ENCODE measurements around the gene BBS9.

- TF ChIP-seq CTCF (IDR thresholded peaks at IDR 0.05; ENCODE audit: poor library complexity, severe bottlenecking), result no peak
- TF ChIP-seq EP300 (conservative IDR thresholded peaks at IDR 0.05; ENCODE audit: poor library complexity, severe bottlenecking), result no peak
- TF ChIP-seq, protein P1, sequence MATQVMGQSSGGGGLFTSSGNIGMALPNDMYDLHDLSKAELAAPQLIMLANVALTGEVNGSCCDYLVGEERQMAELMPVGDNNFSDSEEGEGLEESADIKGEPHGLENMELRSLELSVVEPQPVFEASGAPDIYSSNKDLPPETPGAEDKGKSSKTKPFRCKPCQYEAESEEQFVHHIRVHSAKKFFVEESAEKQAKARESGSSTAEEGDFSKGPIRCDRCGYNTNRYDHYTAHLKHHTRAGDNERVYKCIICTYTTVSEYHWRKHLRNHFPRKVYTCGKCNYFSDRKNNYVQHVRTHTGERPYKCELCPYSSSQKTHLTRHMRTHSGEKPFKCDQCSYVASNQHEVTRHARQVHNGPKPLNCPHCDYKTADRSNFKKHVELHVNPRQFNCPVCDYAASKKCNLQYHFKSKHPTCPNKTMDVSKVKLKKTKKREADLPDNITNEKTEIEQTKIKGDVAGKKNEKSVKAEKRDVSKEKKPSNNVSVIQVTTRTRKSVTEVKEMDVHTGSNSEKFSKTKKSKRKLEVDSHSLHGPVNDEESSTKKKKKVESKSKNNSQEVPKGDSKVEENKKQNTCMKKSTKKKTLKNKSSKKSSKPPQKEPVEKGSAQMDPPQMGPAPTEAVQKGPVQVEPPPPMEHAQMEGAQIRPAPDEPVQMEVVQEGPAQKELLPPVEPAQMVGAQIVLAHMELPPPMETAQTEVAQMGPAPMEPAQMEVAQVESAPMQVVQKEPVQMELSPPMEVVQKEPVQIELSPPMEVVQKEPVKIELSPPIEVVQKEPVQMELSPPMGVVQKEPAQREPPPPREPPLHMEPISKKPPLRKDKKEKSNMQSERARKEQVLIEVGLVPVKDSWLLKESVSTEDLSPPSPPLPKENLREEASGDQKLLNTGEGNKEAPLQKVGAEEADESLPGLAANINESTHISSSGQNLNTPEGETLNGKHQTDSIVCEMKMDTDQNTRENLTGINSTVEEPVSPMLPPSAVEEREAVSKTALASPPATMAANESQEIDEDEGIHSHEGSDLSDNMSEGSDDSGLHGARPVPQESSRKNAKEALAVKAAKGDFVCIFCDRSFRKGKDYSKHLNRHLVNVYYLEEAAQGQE (IDR thresholded peaks at IDR 0.05; ENCODE audit: borderline replicate concordance), result no peak
- no peak for TF ChIP-seq EZH2 (IDR thresholded peaks at IDR 0.05; ENCODE audit: borderline replicate concordance, insufficient read depth, low read length, poor library complexity, severe bottlenecking)
- no peak for TF ChIP-seq TAF1 (IDR thresholded peaks at IDR 0.05; ENCODE audit: low read depth)
- TF ChIP-seq POLR2AphosphoS5 (IDR thresholded peaks at IDR 0.05), result no peak
- no peak for TF ChIP-seq SMC3 (conservative IDR thresholded peaks at IDR 0.05; ENCODE audit: poor library complexity)
- TF ChIP-seq RAD21 (conservative IDR thresholded peaks at IDR 0.05), result no peak
Observed at GRCh38 chr7:33212144-33212543, 82.8 kb downstream of the BBS9 start.

Data from neural cell (in vitro differentiated cells).